Panc1 (cell line): Measurements from ENCODE around the gene GRHL3. TPM values are rescaled to one million over a fixed set of nuclear protein-coding genes. Genes with fewer than 3 reads are reported as not detected.

Experiments
- ATAC-seq: fragments of 200-7000 bp; cut with Tn5 transposase; 2 replicates; pipeline ENCODE4 v1.9.1; 2020; ENCODE audit warnings: mild to moderate bottlenecking, moderate library complexity
- BruUV-seq: library from RNA; stranded (reverse); fragments of 400-500 nt; replicated peaks from 2 replicates; lab custom pipeline; 2021; lab: Mats Ljungman, UMichigan
- CTCF ChIA-PET: fragments of 300-600 bp; sonication (Branson Sonifier 250); formaldehyde crosslinking; loops from one replicate; lab custom pipeline; 2022; ENCODE audit warnings: antibody characterized with exemption; lab: Charles Lee
- POLR2A ChIA-PET: fragments of 300-600 bp; sonication (Branson Sonifier 250); formaldehyde crosslinking; loops from one replicate; lab custom pipeline; 2022; ENCODE audit warnings: antibody characterized with exemption; lab: Charles Lee
- DNase-seq: peaks from one replicate; pipeline ENCODE4 v3.0.0-alpha.2; 2010; ENCODE audit warnings: low read depth, low spot score
- H3K27ac ChIP-seq: 2 replicates; pipeline ENCODE4 v1.5.1; 2011; ENCODE audit warnings: mild to moderate bottlenecking, low read length, inconsistent platforms
- H3K27me3 ChIP-seq: fragments of 200-500 bp; sonication (Bioruptor generic); 2 replicates; pipeline ENCODE4 v1.6.0; 2014; ENCODE audit warnings: low read length, inconsistent platforms; ENCODE audit not compliant: control insufficient read depth, insufficient read depth
- H3K36me3 ChIP-seq: fragments of 200-500 bp; sonication (Bioruptor generic); 2 replicates; pipeline ENCODE4 v1.5.1; 2014; ENCODE audit warnings: inconsistent platforms, mild to moderate bottlenecking, low read length, moderate library complexity; ENCODE audit not compliant: control insufficient read depth, insufficient read depth
- H3K4me1 ChIP-seq: 2 replicates; pipeline ENCODE4 v1.5.1; 2011; ENCODE audit warnings: inconsistent platforms, mild to moderate bottlenecking, low read length, moderate library complexity; ENCODE audit not compliant: control insufficient read depth, insufficient read depth
- H3K4me3 ChIP-seq, 2 experiments: 2 replicates each; pipeline ENCODE4 v1.5.1; 2011 to 2012; ENCODE audit warnings: low read depth in 2 of 2, low read length in 2 of 2, mild to moderate bottlenecking in 2 of 2, inconsistent platforms in 1 of 2, moderate library complexity in 1 of 2
- H3K9me3 ChIP-seq: fragments of 200-500 bp; sonication (Bioruptor generic); 2 replicates; pipeline ENCODE4 v1.5.1; 2014; ENCODE audit warnings: low read depth, mild to moderate bottlenecking, inconsistent platforms, low read length, moderate library complexity; ENCODE audit not compliant: control insufficient read depth, insufficient read depth
- POLR2AphosphoS5 ChIP-seq: IDR thresholded peaks from 2 replicates; pipeline ENCODE4 v1.6.1; 2012; ENCODE audit warnings: mild to moderate bottlenecking, low read depth, low read length, moderate library complexity
- SIN3A ChIP-seq: IDR thresholded peaks from 2 replicates; pipeline ENCODE4 v1.6.1; 2012; ENCODE audit warnings: low read depth, mild to moderate bottlenecking, low read length, moderate library complexity, borderline replicate concordance; ENCODE audit not compliant: insufficient read depth
- TCF7L2 ChIP-seq: IDR thresholded peaks from 2 replicates; pipeline ENCODE4 v1.6.1; 2011; ENCODE audit warnings: mild to moderate bottlenecking, low read depth, low read length, inconsistent platforms
- in situ Hi-C: cut with HindIII; loops from 2 replicates; pipeline ENCODE4 v1.10.0; 2016; ENCODE audit warnings: low sequenced_read_pairs, low pct_unique_long_range_greater_than_20kb
- intact Hi-C: fragments of 100-400 bp; cut with micrococcal nuclease; formaldehyde crosslinking; loops from one replicate; pipeline ENCODE4 v1.10.0; 2022; ENCODE audit not compliant: unreplicated experiment
- total RNA-seq: library from RNA; stranded (reverse); gene quantifications from one replicate; pipeline ENCODE4 v1.2.1, GENCODE V29; 2021; ENCODE audit not compliant: unreplicated experiment
- TF ChIP-seq, protein P1 (sequence below): fragments of 450-650 bp; IDR thresholded peaks from 2 replicates; pipeline ENCODE4 v1.5.1; 2017; ENCODE audit warnings: mild to moderate bottlenecking
- TF ChIP-seq, protein P2 (sequence below), 2 experiments: IDR thresholded peaks; 2 replicates each; pipeline ENCODE4 v1.6.1; 2011 to 2012; ENCODE audit warnings: low read depth in 2 of 2, control low read depth in 1 of 2, low read length in 1 of 2, mild to moderate bottlenecking in 1 of 2, moderate library complexity in 1 of 2; ENCODE audit not compliant: insufficient read depth in 1 of 2

GRHL3 gene
- total RNA-seq, 1 experiment from 2014 or later = 16.7 TPM

DNA sequence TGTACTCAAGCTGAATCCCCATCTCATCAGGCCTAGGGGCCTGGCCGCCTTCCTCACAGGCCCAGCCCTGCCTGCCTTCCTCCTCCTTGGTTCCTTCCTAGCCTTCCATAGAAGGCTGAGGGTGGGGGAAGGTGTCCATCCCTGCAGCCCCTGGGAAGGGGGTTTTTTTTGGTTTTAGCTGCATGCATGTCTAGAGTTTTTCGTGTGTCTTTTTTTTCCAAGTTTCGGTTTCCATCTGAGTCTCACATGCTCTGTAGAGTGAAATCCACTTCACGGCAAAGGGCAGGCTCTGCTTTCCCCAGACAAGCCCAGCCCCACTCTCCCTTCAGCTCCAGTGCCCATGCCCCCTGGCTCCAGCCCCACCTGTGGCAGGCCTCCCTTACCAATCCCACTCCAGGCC is 32.1 kb downstream of the GRHL3 start:
- H3K27me3 ChIP-seq = no peaks in the 10 kb centered on the region
- ChIA-PET CTCF (interaction anchor here (0.6 kb wide), 1 partner anchor 1326 kb away, joined by 4 read pairs; no protein-coding TSS in a partner anchor), POLR2A (no interaction called here)
- H3K4me1 ChIP-seq = no peaks in the 10 kb centered on the region
- in situ Hi-C loops (no loop called here), intact Hi-C loops (no loop called here)
- ATAC-seq = no peak
- no TSS peak for BruUV-seq
- no peaks in the 10 kb centered on the region for H3K36me3 ChIP-seq
- H3K27ac ChIP-seq = no peak overlapping the region
- H3K9me3 ChIP-seq = no peaks in the 10 kb centered on the region
- TF ChIP-seq, protein P1, sequence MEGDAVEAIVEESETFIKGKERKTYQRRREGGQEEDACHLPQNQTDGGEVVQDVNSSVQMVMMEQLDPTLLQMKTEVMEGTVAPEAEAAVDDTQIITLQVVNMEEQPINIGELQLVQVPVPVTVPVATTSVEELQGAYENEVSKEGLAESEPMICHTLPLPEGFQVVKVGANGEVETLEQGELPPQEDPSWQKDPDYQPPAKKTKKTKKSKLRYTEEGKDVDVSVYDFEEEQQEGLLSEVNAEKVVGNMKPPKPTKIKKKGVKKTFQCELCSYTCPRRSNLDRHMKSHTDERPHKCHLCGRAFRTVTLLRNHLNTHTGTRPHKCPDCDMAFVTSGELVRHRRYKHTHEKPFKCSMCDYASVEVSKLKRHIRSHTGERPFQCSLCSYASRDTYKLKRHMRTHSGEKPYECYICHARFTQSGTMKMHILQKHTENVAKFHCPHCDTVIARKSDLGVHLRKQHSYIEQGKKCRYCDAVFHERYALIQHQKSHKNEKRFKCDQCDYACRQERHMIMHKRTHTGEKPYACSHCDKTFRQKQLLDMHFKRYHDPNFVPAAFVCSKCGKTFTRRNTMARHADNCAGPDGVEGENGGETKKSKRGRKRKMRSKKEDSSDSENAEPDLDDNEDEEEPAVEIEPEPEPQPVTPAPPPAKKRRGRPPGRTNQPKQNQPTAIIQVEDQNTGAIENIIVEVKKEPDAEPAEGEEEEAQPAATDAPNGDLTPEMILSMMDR = no peak
- TF ChIP-seq TCF7L2 = no peak
- TF ChIP-seq, protein P2, sequence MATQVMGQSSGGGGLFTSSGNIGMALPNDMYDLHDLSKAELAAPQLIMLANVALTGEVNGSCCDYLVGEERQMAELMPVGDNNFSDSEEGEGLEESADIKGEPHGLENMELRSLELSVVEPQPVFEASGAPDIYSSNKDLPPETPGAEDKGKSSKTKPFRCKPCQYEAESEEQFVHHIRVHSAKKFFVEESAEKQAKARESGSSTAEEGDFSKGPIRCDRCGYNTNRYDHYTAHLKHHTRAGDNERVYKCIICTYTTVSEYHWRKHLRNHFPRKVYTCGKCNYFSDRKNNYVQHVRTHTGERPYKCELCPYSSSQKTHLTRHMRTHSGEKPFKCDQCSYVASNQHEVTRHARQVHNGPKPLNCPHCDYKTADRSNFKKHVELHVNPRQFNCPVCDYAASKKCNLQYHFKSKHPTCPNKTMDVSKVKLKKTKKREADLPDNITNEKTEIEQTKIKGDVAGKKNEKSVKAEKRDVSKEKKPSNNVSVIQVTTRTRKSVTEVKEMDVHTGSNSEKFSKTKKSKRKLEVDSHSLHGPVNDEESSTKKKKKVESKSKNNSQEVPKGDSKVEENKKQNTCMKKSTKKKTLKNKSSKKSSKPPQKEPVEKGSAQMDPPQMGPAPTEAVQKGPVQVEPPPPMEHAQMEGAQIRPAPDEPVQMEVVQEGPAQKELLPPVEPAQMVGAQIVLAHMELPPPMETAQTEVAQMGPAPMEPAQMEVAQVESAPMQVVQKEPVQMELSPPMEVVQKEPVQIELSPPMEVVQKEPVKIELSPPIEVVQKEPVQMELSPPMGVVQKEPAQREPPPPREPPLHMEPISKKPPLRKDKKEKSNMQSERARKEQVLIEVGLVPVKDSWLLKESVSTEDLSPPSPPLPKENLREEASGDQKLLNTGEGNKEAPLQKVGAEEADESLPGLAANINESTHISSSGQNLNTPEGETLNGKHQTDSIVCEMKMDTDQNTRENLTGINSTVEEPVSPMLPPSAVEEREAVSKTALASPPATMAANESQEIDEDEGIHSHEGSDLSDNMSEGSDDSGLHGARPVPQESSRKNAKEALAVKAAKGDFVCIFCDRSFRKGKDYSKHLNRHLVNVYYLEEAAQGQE (IDR thresholded peaks at IDR 0.05; ENCODE audit: insufficient read depth in 1 of 2, low read depth in 2 of 2, low read length in 1 of 2) = no peak
- no peak for TF ChIP-seq POLR2AphosphoS5
- TF ChIP-seq SIN3A = no peak
- H3K4me3 ChIP-seq = no peak overlapping the region
- no peak for DNase-seq

DNA sequence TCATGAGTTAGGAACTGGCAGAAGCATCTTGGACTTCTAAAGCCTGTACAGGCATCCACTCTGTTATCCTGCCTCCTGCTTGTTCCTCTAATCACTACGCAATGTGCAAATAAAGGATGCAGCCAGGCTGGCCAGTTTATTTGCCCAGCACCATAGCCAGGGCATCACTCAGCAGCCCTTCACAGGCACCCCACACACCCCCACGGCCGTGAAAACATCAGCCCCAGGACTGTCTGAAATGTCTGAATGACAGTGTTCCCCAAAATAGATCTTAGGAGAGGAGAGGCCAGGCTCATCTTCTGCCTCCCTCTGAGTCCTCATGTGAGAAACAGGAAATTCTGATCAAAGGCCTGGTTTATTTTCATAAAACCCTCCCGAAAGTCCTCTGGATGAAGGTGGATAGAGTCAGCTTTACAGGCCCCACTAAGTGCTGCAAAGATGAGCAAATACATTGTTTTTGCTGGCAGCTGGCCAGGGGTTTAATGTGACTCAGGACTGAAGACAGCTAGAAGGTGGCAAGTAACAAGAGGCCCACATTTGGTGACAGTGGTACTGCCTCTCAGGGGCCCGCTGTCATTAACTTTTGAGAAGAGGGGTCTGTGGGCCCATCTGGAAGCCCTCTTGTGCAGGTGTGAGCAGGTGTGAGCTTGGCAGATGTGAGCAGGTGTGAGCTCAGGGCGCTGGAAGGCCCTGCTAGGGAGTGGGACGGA is 32.9 kb downstream of the GRHL3 start:
- H3K4me1 ChIP-seq = no peaks in the 10 kb centered on the region
- CTCF ChIA-PET = no interaction called here
- H3K4me3 ChIP-seq = no peak overlapping the region
- H3K27ac ChIP-seq = no peak overlapping the region
- in situ Hi-C loops (no loop called here), intact Hi-C loops (no loop called here)
- BruUV-seq = no TSS peak
- H3K9me3 ChIP-seq = no peaks in the 10 kb centered on the region
- no peak for TF ChIP-seq TCF7L2
- no peak for TF ChIP-seq POLR2AphosphoS5
- TF ChIP-seq, protein P1 = no peak
- TF ChIP-seq, protein P2 (IDR thresholded peaks at IDR 0.05; ENCODE audit: insufficient read depth in 1 of 2, low read depth in 2 of 2, low read length in 1 of 2) = no peak
- no peak for TF ChIP-seq SIN3A
- POLR2A ChIA-PET = no interaction called here
- no peaks in the 10 kb centered on the region for H3K27me3 ChIP-seq
- H3K36me3 ChIP-seq = no peaks in the 10 kb centered on the region
- ATAC-seq (peak; percentile 32; the same call in 1 of the 2 replicates), DNase-seq (no peak)
